ENCODE measurements around the gene TAOK2. TPM values are rescaled to one million over a fixed set of nuclear protein-coding genes. Genes with fewer than 3 reads are reported as not detected.

The TAOK2 gene
- total RNA-seq, 2 donors from 2014 or later = 29.6 to 52.7 TPM

DNA sequence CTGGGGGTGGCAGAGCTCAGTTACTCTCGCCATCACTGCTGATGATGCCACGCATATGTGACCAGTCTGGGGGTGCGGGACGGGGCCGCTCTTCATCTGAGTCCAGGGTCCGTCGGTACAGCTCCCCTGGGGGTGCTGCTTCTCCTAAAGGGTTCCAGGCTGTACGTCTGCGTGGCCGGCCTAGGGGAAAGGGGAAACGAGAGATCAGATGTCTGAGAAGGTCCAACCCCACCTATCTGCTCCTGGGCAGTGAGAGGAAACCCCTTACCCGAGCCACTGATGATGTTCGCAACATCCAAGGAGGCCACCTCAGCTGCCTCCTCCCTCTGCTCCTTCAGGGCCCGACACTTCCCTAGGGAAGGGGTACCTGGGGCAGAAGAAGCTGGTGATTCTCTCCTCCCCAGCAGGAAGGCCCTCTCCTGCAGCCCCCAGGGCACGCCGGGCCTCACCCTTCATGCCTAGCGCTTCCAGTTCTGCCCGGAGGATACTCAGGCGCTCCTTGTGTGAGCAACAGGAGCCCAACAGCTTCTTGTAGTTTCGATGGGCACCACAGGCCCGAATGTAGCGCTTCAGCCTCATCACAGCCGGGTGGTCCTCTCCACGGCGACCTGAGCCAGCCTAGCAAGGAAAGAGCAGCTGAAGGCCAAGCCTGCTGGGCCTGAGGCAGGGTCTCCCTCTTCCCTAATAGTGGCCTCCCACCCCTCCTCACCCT is 19.7 kb downstream of the TAOK2 start:
- H3K9me3 Mint-ChIP-seq = no peaks in the 10 kb centered on the region
- H3K27ac Mint-ChIP-seq = peak overlapping the region; percentile 98 to 99
- peaks cover 17 to 27% of the 10 kb centered on the region in 2 donors for H3K36me3 Mint-ChIP-seq
- no peak for ATAC-seq
- DNase-seq (ENCODE audit: low spot score in 2 of 2) = no peak

- Mint-ChIP-seq H3K27ac (peak overlapping the region; percentile 98 to 99), H3K9me3 (no peaks in the 10 kb centered on the region), H3K36me3 (peaks cover 17 to 27% of the 10 kb centered on the region in 2 donors)
- DNase-seq (ENCODE audit: low spot score in 2 of 2) = no peak
- ATAC-seq = no peak
Observed at GRCh38 chr16:29993903-29994599, 20.4 kb downstream of the TAOK2 start.

DNA sequence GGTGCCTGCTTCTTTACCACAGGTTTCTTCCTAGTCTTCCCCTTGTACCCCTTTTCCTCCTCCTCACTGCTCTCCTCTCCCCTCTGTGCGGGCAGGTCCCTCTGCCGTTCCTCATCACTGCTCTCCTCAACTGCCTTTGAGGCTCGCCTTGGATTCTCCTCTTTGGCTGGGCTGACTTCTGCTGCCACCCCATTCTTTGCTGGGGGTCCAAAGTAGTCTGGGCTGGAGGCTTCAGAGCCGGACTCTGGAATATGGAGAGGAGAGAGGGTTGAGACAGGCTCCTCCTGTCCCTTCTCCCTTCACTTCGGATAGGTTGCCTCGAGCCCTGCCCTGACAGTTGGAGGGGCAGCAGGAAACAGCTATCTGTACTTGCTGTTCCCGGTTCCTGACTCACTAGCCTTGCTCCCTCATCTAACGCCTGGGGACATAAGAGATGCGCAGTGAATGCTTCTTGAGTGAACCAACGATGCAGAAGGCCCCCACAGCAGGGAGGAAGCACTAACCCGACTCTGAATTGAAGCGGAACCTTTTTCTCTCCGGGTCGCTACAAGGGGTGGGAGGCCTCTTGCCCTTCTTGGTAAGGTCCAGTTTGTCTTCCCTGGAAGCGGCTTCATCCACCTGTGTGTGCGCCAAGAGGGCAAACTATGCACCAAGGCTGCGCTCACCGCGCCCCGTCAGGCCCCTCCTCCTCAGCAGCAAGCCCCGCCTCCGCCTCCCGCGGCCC is 21.1 kb downstream of the TAOK2 start:
- H3K9me3 Mint-ChIP-seq = no peaks in the 10 kb centered on the region
- H3K27ac Mint-ChIP-seq = peak overlapping the region; percentile 98 to 99
- ATAC-seq (peak in 1 of 2 donors; percentile 34), DNase-seq (ENCODE audit: low spot score in 2 of 2) (peak in 1 of 2 donors; percentile 78)
- H3K36me3 Mint-ChIP-seq = peaks cover 17 to 27% of the 10 kb centered on the region in 2 donors

DNA sequence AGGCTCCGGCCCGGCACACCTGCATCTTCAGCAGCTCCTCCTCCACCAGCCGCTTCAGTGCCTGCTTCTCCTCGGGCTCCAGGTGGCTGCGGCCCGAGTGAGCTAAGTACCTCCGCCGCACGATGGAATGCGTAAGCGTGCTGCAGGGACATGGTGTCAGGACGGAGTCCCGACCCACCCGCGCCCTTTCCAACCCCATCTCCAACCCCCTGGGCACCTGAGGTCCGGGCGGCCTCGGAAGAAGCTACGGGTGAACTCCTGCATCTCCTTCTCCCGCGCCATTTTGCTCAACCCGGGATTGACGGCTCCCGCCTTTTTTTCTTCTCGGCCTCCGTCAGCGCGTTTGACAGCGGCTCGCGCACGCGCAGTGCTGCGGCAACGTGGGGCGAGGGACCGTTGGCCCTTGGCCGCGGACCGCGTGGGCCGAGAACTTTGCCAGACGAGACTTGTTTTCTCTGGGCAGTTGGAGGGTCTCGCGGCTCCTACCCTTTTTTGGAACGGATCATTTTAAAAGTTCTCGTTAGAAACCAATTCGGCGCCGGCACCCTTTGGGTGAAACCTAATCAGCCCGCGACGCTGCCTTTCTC is 21.7 kb downstream of the TAOK2 start, which contains the start of gene HIRIP3:
Gene HIRIP3, minus strand, starts transcription at position 294 of the 587 bp plus-strand sequence. Its CDS starts 12 bp downstream, at position 282.
- ATAC-seq (peak; percentile 65 to 69), DNase-seq (ENCODE audit: low spot score in 2 of 2) (peak; percentile 85 to 91)
- H3K9me3 Mint-ChIP-seq = no peaks in the 10 kb centered on the region
- H3K36me3 Mint-ChIP-seq = peaks cover 17 to 27% of the 10 kb centered on the region in 2 donors
- peak within 1 kb of the TSS; percentile 98 to 99 for H3K27ac Mint-ChIP-seq

- peak within 1 kb of the TSS; percentile 98 to 99 for H3K27ac Mint-ChIP-seq
- ATAC-seq (peak; percentile 99), DNase-seq (ENCODE audit: low spot score in 2 of 2) (peak; percentile 99)
- H3K9me3 Mint-ChIP-seq = no peaks in the 10 kb centered on the region
- peaks cover 17 to 27% of the 10 kb centered on the region in 2 donors for H3K36me3 Mint-ChIP-seq
Observed at GRCh38 chr16:29995911-29996765, 22.5 kb downstream of the TAOK2 start, which contains the start of gene INO80E. Gene INO80E (plus strand): TSS chr16:29996241. CDS start chr16:29996311, 70 bp downstream.

DNA sequence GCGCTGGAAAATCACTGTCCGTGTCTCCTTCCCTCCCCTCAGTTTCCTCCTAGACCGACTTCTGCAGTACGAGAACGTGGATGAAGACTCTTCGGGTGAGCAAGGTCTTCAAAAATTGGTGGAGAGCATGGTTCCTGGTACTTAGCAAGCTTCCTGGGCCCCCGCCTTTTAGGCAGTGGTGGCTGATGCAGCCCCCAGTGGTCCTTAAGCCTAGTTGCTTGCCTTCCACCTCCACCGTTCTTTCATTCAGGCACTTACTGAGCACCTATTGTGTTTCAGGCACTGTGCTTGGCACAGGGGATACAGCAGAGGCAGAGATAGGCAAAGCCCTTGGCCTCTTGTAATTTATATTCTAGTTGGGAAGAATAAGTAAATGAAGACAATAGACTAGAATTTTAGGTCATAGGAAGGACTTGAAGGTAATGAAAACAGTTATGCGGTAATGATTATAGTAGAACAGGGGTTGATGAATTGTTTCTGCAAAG is 23.1 kb downstream of the TAOK2 start:
- Mint-ChIP-seq H3K9me3 (no peaks in the 10 kb centered on the region), H3K27ac (peak overlapping the region; percentile 98 to 99), H3K36me3 (peaks cover 17 to 27% of the 10 kb centered on the region in 2 donors)
- ATAC-seq = no peak
- DNase-seq (ENCODE audit: low spot score in 2 of 2) = no peak

DNA sequence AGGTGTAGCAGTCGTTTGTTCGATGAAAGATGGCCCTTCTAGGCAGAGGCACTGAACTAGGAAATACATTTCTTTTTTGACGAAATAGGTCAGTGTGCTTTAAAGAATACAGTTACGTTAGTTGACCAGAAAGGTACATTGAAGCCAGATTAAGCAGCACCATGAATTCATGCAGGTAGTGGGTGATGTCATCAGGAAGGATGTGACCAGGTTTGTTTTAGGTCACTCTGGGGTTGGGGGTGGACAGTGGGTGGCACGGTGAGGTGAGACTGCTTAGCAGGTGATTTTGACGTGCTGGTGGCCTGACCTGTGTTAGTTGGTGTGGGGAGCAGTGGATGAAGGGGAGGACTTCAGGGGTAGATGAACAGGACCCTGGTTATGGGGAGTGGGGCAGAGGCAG is 25.9 kb downstream of the TAOK2 start:
- H3K36me3 Mint-ChIP-seq = peaks cover 17 to 24% of the 10 kb centered on the region in 2 donors
- ATAC-seq = no peak
- peak overlapping the region in 1 of 2 donors; percentile 69 for H3K27ac Mint-ChIP-seq
- no peak for DNase-seq (ENCODE audit: low spot score in 2 of 2)
- H3K9me3 Mint-ChIP-seq = no peaks in the 10 kb centered on the region

- ATAC-seq (no peak), DNase-seq (ENCODE audit: low spot score in 2 of 2) (no peak)
- peaks cover 11 to 15% of the 10 kb centered on the region in 2 donors for H3K36me3 Mint-ChIP-seq
- H3K9me3 Mint-ChIP-seq = no peaks in the 10 kb centered on the region
- no peak overlapping the region for H3K27ac Mint-ChIP-seq
Observed at GRCh38 chr16:30000735-30001631, 27.3 kb downstream of the TAOK2 start.

- H3K27ac Mint-ChIP-seq = peak overlapping the region; percentile 67 to 69
- ATAC-seq = no peak
- no peak for DNase-seq (ENCODE audit: low spot score in 2 of 2)
Observed at GRCh38 chr16:30002614-30003346, 29.1 kb downstream of the TAOK2 start.

DNA sequence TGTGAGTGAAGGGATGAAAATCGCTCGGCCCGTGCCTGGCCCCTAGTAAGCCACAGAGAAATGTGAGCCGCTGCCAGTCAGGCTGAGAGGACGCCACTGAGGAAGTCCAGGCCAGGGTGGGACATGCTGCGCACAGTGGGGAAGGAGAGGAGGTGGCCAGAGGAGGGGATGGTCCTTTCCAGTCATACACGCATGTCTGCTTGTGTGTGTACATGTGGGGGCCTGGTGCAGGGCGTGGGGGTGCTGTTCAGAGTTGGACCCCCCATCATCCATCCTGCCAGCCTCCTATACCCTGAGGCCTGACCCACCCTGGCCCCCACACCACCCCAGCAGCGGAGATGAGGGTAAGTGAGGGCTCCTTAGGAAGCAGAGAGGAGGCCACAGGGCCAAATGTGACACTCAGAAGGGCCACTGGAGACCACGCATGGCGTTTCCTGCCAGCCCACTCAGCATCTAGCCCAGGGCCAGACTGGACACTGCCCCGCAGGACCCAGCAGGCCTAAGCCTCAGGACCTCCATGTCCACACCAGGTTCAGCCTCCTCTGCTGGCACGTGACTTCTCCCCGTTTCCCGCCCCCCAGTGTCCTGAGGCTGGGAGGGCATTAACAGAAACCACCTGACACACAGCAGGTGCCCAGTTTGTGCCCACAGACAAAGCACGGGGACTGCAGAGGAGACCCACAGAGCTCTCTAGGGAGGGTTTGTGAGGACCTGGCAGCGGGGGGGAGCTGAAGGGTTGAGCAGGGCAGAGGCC is 30.2 kb downstream of the TAOK2 start:
- ATAC-seq = no peak
- DNase-seq (ENCODE audit: low spot score in 2 of 2) = no peak
- no peaks in the 10 kb centered on the region for H3K9me3 Mint-ChIP-seq
- peak overlapping the region in 1 of 2 donors; percentile 69 for H3K27ac Mint-ChIP-seq
- H3K36me3 Mint-ChIP-seq = no peaks in the 10 kb centered on the region

More at GRCh38 chr16:30002614-30003346, 29.1 kb downstream of the TAOK2 start:
- Mint-ChIP-seq H3K9me3 (no peaks in the 10 kb centered on the region), H3K36me3 (peaks cover 0 to 4% of the 10 kb centered on the region in 2 donors)

- peak overlapping the region in 1 of 2 donors; percentile 55 for H3K27ac Mint-ChIP-seq
- H3K36me3 Mint-ChIP-seq = no peaks in the 10 kb centered on the region
- peak in 1 of 2 donors; percentile 4 for ATAC-seq
- no peak for DNase-seq (ENCODE audit: low spot score in 2 of 2)
- H3K9me3 Mint-ChIP-seq = no peaks in the 10 kb centered on the region
Observed at GRCh38 chr16:30004424-30004776, 30.7 kb downstream of the TAOK2 start.

DNA sequence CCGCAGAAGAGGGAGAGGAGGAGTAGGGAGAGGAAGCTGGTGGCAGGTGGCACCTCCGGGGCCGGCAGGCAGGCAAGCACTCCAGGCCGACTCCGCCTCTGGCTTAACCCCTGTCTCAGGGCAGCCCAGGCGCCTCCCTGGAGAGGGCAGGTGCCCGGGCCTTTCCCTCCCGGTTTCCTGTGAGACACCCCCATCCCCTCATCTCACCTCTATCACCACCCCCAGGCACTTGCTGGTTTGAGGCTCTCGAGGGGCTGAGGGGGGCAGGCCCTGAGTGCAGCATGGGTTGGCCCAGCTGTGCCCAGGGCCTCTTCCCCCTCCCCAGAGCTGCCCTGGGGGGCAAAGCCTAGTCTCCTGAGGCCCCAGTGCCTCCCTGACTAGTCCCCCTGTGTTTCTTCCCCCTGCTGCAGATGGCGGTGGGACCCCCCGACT is 31.2 kb downstream of the TAOK2 start:
- no peaks in the 10 kb centered on the region for H3K36me3 Mint-ChIP-seq
- H3K9me3 Mint-ChIP-seq = no peaks in the 10 kb centered on the region
- DNase-seq (ENCODE audit: low spot score in 2 of 2) (no peak), ATAC-seq (peak; percentile 12 to 25)
- peak overlapping the region in 1 of 2 donors; percentile 55 for H3K27ac Mint-ChIP-seq

DNA sequence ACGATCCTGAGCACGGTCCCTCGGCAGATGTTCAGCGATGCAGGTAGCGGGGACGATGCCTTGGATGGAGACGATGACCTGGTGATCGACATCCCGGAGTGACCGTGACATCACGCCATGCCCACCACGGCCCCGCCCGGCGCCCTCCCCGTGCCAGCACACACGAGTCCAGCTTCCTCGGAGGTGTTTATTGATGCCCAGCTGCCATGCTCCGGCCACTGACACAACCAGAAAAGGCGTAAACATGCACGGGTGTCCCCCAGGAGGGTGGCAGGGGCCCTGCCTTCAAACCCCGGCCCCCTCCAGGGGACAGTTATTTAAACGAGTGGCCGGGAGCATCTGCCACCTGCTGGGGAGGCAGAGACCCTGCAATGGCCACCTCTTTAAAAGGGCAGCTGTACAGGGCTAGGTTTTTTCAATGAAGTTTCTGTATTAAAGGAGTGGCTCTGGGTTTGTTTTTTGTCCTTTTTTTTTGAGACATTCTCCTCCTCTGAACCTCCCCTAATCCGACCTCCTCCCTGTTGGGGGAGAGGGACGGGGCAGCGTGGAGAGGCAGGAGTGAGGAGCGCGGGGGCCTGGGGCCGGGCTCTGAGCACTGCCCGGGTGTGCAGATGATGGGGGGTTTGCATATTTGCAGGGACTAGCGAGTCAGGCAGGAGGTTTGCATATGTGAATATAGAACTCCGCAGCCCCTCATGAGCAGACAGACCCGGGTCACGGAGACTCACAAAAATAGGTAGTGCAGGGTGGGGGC is 31.9 kb downstream of the TAOK2 start:
- DNase-seq (ENCODE audit: low spot score in 2 of 2) (peak in 1 of 2 donors; percentile 44), ATAC-seq (peak; percentile 59 to 62)
- no peaks in the 10 kb centered on the region for H3K36me3 Mint-ChIP-seq
- H3K9me3 Mint-ChIP-seq = no peaks in the 10 kb centered on the region
- no peak overlapping the region for H3K27ac Mint-ChIP-seq
